ENCODE data around the gene ATP2B2.
"Not testable (repeated sequence)": the region's sequence is repeated elsewhere in the genome, so short reads cannot be mapped to it uniquely, and the experiment has no call there.

The ATP2B2 gene

GRCh38 chr3:10548992-10549391, 43.6 kb upstream of the ATP2B2 start:
- no peak for DNase-seq
- Histone ChIP-seq H3K27ac (ENCODE audit: insufficient read depth, low read length, poor library complexity, severe bottlenecking) (no peak overlapping the region), H3K36me3 (ENCODE audit: control insufficient read depth, insufficient read depth, low read length) (no peaks in the 10 kb centered on the region), H3K9me3 (ENCODE audit: control insufficient read depth, low read length) (no peaks in the 10 kb centered on the region), H3K4me3 (ENCODE audit: insufficient read depth, low read depth, low read length, poor library complexity, severe bottlenecking) (no peak overlapping the region), H3K4me1 (ENCODE audit: control insufficient read depth, insufficient read depth, low read length, poor library complexity, severe bottlenecking) (peaks cover 20% of the 10 kb centered on the region), H3K27me3 (replicated peaks; ENCODE audit: control insufficient read depth, insufficient read depth, low read length, poor library complexity, severe bottlenecking) (no peaks in the 10 kb centered on the region)

GRCh38 chr3:10547841-10548783, 42.7 kb upstream of the ATP2B2 start:
- no peak for DNase-seq
- H3K4me1 ChIP-seq (ENCODE audit: control insufficient read depth, insufficient read depth, low read length, poor library complexity, severe bottlenecking): peaks cover 19% of the 10 kb centered on the region
- H3K9me3 ChIP-seq (ENCODE audit: control insufficient read depth, low read length): no peaks in the 10 kb centered on the region
- H3K36me3 ChIP-seq (ENCODE audit: control insufficient read depth, insufficient read depth, low read length): no peaks in the 10 kb centered on the region
- H3K27me3 ChIP-seq (replicated peaks; ENCODE audit: control insufficient read depth, insufficient read depth, low read length, poor library complexity, severe bottlenecking): no peaks in the 10 kb centered on the region
- no peak overlapping the region for H3K4me3 ChIP-seq (ENCODE audit: insufficient read depth, low read depth, low read length, poor library complexity, severe bottlenecking)
- H3K27ac ChIP-seq (ENCODE audit: insufficient read depth, low read length, poor library complexity, severe bottlenecking): no peak overlapping the region

DNA sequence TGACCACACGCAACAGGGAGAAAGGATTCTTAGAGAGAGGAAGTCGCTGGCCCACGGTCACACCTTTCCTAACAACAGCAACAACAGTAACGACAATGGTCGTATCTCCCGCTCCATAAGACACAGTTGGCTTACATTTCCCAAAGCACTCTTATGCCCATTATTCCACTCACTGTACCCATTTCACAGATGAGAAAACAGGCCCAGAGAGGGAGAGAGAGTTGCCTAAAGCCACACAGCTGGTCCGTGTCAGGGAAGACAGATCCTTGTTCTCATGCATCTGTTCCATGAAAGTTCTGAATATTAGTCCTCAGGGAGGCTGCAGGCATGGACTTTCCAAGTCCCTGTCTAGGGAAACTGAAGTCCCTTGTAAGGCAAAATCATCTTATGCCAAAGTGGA, 42.0 kb upstream of the ATP2B2 start:
- Histone ChIP-seq H3K4me1 (ENCODE audit: control insufficient read depth, insufficient read depth, low read length, poor library complexity, severe bottlenecking) (peaks cover 12% of the 10 kb centered on the region), H3K27ac (ENCODE audit: insufficient read depth, low read length, poor library complexity, severe bottlenecking) (no peak overlapping the region), H3K9me3 (ENCODE audit: control insufficient read depth, low read length) (no peaks in the 10 kb centered on the region), H3K4me3 (ENCODE audit: insufficient read depth, low read depth, low read length, poor library complexity, severe bottlenecking) (no peak overlapping the region), H3K27me3 (replicated peaks; ENCODE audit: control insufficient read depth, insufficient read depth, low read length, poor library complexity, severe bottlenecking) (no peaks in the 10 kb centered on the region), H3K36me3 (ENCODE audit: control insufficient read depth, insufficient read depth, low read length) (no peaks in the 10 kb centered on the region)
- DNase-seq: no peak

DNA sequence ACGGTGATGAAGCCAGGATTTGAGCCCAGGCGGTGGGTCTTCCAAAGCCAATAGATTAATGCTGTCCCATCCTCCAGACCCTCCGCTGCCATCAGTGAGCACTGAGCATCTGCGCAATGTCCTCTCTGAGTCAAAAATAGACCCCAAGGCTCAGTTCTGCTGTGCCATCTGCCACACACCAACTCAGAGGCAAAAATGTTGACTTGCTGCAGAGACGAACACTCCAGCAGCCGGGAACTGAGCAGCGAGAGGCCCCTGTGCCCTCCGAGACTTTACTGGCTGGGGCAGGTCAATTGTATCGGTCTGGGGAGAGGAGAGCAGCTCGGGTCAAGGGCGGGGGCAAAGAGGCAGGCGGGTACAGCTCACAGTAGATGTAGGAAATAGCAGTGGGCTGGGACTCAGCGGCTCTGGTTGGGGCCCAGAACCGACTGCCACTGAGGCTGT, 41.5 kb upstream of the ATP2B2 start:
- Histone ChIP-seq H3K27ac (ENCODE audit: insufficient read depth, low read length, poor library complexity, severe bottlenecking) (no peak overlapping the region), H3K27me3 (replicated peaks; ENCODE audit: control insufficient read depth, insufficient read depth, low read length, poor library complexity, severe bottlenecking) (no peaks in the 10 kb centered on the region), H3K4me1 (ENCODE audit: control insufficient read depth, insufficient read depth, low read length, poor library complexity, severe bottlenecking) (peaks cover 6% of the 10 kb centered on the region), H3K4me3 (ENCODE audit: insufficient read depth, low read depth, low read length, poor library complexity, severe bottlenecking) (no peak overlapping the region), H3K36me3 (ENCODE audit: control insufficient read depth, insufficient read depth, low read length) (no peaks in the 10 kb centered on the region), H3K9me3 (ENCODE audit: control insufficient read depth, low read length) (no peaks in the 10 kb centered on the region)
- DNase-seq: no peak

DNA sequence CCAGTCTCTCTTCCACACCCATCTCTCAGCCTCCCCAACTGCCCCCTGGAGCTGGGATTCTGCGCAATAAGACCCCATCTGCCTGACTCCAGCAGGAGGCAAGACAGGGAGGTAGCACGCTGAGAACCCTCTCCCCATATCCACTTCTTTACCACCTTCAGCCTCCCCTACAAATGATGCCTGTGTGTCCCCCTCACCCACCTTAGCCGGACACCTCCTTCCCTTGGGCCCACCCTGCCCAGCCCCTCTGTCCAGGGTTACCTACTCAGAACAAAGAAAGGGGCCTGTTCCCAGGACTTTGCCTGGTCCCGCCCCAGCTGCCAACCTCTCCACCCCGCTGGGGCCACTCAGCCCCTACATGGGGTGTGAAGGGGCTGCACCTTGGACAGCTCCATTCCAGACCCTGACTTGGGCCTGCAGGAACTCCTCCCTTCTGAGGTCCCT, 40.8 kb upstream of the ATP2B2 start:
- DNase-seq: no peak
- Histone ChIP-seq H3K27ac (ENCODE audit: insufficient read depth, low read length, poor library complexity, severe bottlenecking) (no peak overlapping the region), H3K4me1 (ENCODE audit: control insufficient read depth, insufficient read depth, low read length, poor library complexity, severe bottlenecking) (peaks cover 2% of the 10 kb centered on the region), H3K27me3 (replicated peaks; ENCODE audit: control insufficient read depth, insufficient read depth, low read length, poor library complexity, severe bottlenecking) (no peaks in the 10 kb centered on the region), H3K36me3 (ENCODE audit: control insufficient read depth, insufficient read depth, low read length) (no peaks in the 10 kb centered on the region), H3K4me3 (ENCODE audit: insufficient read depth, low read depth, low read length, poor library complexity, severe bottlenecking) (no peak overlapping the region), H3K9me3 (ENCODE audit: control insufficient read depth, low read length) (no peaks in the 10 kb centered on the region)

- H3K4me1 ChIP-seq (ENCODE audit: control insufficient read depth, insufficient read depth, low read length, poor library complexity, severe bottlenecking): no peaks in the 10 kb centered on the region
- no peaks in the 10 kb centered on the region for H3K9me3 ChIP-seq (ENCODE audit: control insufficient read depth, low read length)
- H3K27me3 ChIP-seq (replicated peaks; ENCODE audit: control insufficient read depth, insufficient read depth, low read length, poor library complexity, severe bottlenecking): no peaks in the 10 kb centered on the region
- no peaks in the 10 kb centered on the region for H3K36me3 ChIP-seq (ENCODE audit: control insufficient read depth, insufficient read depth, low read length)
- H3K4me3 ChIP-seq (ENCODE audit: insufficient read depth, low read depth, low read length, poor library complexity, severe bottlenecking): no peak overlapping the region
- no peak overlapping the region for H3K27ac ChIP-seq (ENCODE audit: insufficient read depth, low read length, poor library complexity, severe bottlenecking)
- no peak for DNase-seq
Observed at GRCh38 chr3:10542518-10542917, 37.1 kb upstream of the ATP2B2 start.

DNA sequence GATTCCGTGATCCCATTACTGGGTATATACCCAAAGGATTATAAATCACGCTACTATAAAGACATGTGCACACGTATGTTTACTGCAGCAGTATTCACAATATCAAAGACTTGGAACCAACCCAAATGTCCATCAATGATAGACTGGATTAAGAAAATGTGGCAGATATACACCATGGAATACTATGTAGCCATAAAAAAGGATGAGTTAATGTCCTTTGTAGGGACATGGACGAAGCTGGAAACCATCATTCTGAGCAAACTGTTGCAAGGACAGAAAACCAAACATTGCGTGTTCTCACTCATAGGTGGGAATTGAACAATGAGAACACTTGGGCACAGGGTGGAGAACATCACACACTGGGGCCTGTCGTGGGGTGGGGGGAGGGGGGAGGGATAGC, 35.0 kb upstream of the ATP2B2 start:
- not testable (repeated sequence) for H3K4me3 ChIP-seq (ENCODE audit: insufficient read depth, low read depth, low read length, poor library complexity, severe bottlenecking); H3K27me3 ChIP-seq (replicated peaks; ENCODE audit: control insufficient read depth, insufficient read depth, low read length, poor library complexity, severe bottlenecking); H3K36me3 ChIP-seq (ENCODE audit: control insufficient read depth, insufficient read depth, low read length); H3K27ac ChIP-seq (ENCODE audit: insufficient read depth, low read length, poor library complexity, severe bottlenecking); DNase-seq; H3K9me3 ChIP-seq (ENCODE audit: control insufficient read depth, low read length); H3K4me1 ChIP-seq (ENCODE audit: control insufficient read depth, insufficient read depth, low read length, poor library complexity, severe bottlenecking)

DNA sequence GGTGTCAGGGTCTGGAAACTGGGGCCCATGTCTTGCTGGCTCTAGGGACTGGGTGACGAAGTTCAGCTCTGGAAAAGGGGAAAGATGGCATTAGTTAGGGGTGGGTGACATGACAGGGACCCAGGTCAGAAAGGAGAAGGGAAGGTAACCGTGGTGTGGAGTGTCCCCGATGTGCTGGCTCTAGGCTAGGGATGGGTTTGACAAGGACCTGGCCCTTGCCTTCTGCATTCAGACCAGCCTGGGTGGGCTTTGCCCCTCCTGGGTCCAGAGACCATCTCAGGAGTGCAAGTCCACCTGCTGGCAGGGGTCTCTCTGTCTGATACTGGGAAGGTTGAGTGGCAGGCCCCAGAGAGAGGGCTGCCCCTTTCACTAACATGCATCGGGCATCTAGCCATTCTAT, 28.7 kb upstream of the ATP2B2 start:
- Histone ChIP-seq H3K36me3 (ENCODE audit: control insufficient read depth, insufficient read depth, low read length) (no peaks in the 10 kb centered on the region), H3K27ac (ENCODE audit: insufficient read depth, low read length, poor library complexity, severe bottlenecking) (no peak overlapping the region), H3K27me3 (replicated peaks; ENCODE audit: control insufficient read depth, insufficient read depth, low read length, poor library complexity, severe bottlenecking) (no peaks in the 10 kb centered on the region), H3K4me1 (ENCODE audit: control insufficient read depth, insufficient read depth, low read length, poor library complexity, severe bottlenecking) (no peaks in the 10 kb centered on the region), H3K9me3 (ENCODE audit: control insufficient read depth, low read length) (no peaks in the 10 kb centered on the region), H3K4me3 (ENCODE audit: insufficient read depth, low read depth, low read length, poor library complexity, severe bottlenecking) (no peak overlapping the region)
- DNase-seq: no peak

GRCh38 chr3:10533737-10534023, 28.3 kb upstream of the ATP2B2 start:
- Histone ChIP-seq H3K27me3 (replicated peaks; ENCODE audit: control insufficient read depth, insufficient read depth, low read length, poor library complexity, severe bottlenecking) (no peaks in the 10 kb centered on the region), H3K4me1 (ENCODE audit: control insufficient read depth, insufficient read depth, low read length, poor library complexity, severe bottlenecking) (no peaks in the 10 kb centered on the region), H3K9me3 (ENCODE audit: control insufficient read depth, low read length) (no peaks in the 10 kb centered on the region), H3K4me3 (ENCODE audit: insufficient read depth, low read depth, low read length, poor library complexity, severe bottlenecking) (no peak overlapping the region), H3K27ac (ENCODE audit: insufficient read depth, low read length, poor library complexity, severe bottlenecking) (no peak overlapping the region), H3K36me3 (ENCODE audit: control insufficient read depth, insufficient read depth, low read length) (no peaks in the 10 kb centered on the region)
- DNase-seq: no peak

- Histone ChIP-seq H3K27me3 (replicated peaks; ENCODE audit: control insufficient read depth, insufficient read depth, low read length, poor library complexity, severe bottlenecking) (no peaks in the 10 kb centered on the region), H3K36me3 (ENCODE audit: control insufficient read depth, insufficient read depth, low read length) (no peaks in the 10 kb centered on the region)
- DNase-seq: no peak
Observed at GRCh38 chr3:10532939-10533736, 27.8 kb upstream of the ATP2B2 start.

More at GRCh38 chr3:10532939-10533736, 27.8 kb upstream of the ATP2B2 start:
- no peak overlapping the region for H3K4me3 ChIP-seq (ENCODE audit: insufficient read depth, low read depth, low read length, poor library complexity, severe bottlenecking)
- H3K4me1 ChIP-seq (ENCODE audit: control insufficient read depth, insufficient read depth, low read length, poor library complexity, severe bottlenecking): no peaks in the 10 kb centered on the region
- no peaks in the 10 kb centered on the region for H3K9me3 ChIP-seq (ENCODE audit: control insufficient read depth, low read length)
- H3K27ac ChIP-seq (ENCODE audit: insufficient read depth, low read length, poor library complexity, severe bottlenecking): no peak overlapping the region

Measured in effector memory CD4-positive, alpha-beta T cell (primary cell).